Effector memory CD4-positive, alpha-beta T cell (primary cell): ENCODE data around the gene MLLT11.
"Not testable (repeated sequence)": the region's sequence is repeated elsewhere in the genome, so short reads cannot be mapped to it uniquely, and the experiment has no call there.

ENCODE experiments used
- DNase-seq, 3 donors: peaks; one replicate each; pipeline ENCODE4 v3.0.0-alpha.2; 2020
- H3K27ac ChIP-seq: 2 replicates; pipeline ENCODE4 v1.7.0; 2013; ENCODE audit warnings: mild to moderate bottlenecking, low read length, moderate library complexity; ENCODE audit not compliant: insufficient read depth, poor library complexity, severe bottlenecking
- H3K27me3 ChIP-seq: replicated peaks from 2 replicates; pipeline ENCODE4 v1.7.0; 2013; ENCODE audit warnings: mild to moderate bottlenecking, low read length; ENCODE audit not compliant: insufficient read depth, control insufficient read depth, poor library complexity, severe bottlenecking
- H3K36me3 ChIP-seq: 2 replicates; pipeline ENCODE4 v1.7.0; 2013; ENCODE audit warnings: mild to moderate bottlenecking, low read length, moderate library complexity; ENCODE audit not compliant: control insufficient read depth, insufficient read depth
- H3K4me1 ChIP-seq: 2 replicates; pipeline ENCODE4 v1.7.0; 2013; ENCODE audit warnings: low read length, mild to moderate bottlenecking; ENCODE audit not compliant: control insufficient read depth, insufficient read depth, poor library complexity, severe bottlenecking
- H3K4me3 ChIP-seq: 2 replicates; pipeline ENCODE4 v1.7.0; 2013; ENCODE audit warnings: low read length, low read depth, mild to moderate bottlenecking; ENCODE audit not compliant: insufficient read depth, poor library complexity, severe bottlenecking
- H3K9me3 ChIP-seq: 2 replicates; pipeline ENCODE4 v1.7.0; 2013; ENCODE audit warnings: mild to moderate bottlenecking, low read length, moderate library complexity; ENCODE audit not compliant: control insufficient read depth

Gene MLLT11

GRCh38 chr1:151069103-151069486 lies 8.9 kb downstream of the MLLT11 start:
- no peaks in the 10 kb centered on the region for H3K9me3 ChIP-seq
- no peak overlapping the region for H3K27ac ChIP-seq
- no peaks in the 10 kb centered on the region for H3K27me3 ChIP-seq
- peaks cover 5% of the 10 kb centered on the region for H3K4me1 ChIP-seq
- H3K36me3 ChIP-seq: peaks cover 2% of the 10 kb centered on the region
- H3K4me3 ChIP-seq: no peak overlapping the region
- no peak for DNase-seq

- peak; percentile 72 to 81 (median 76) for DNase-seq
Measured at GRCh38 chr1:151070474-151071276, 10.5 kb downstream of the MLLT11 start, which contains the start of gene GABPB2. Gene GABPB2, plus strand, starts transcription at chr1:151070761. Its CDS starts 17,429 bp downstream, at chr1:151088190.

GRCh38 chr1:151072224-151072623 lies 12.0 kb downstream of the MLLT11 start:
- H3K27ac ChIP-seq: no peak overlapping the region
- peaks cover 5% of the 10 kb centered on the region for H3K4me1 ChIP-seq
- H3K9me3 ChIP-seq: no peaks in the 10 kb centered on the region
- no peaks in the 10 kb centered on the region for H3K27me3 ChIP-seq
- H3K4me3 ChIP-seq: no peak overlapping the region
- DNase-seq: no peak
- peaks cover 2% of the 10 kb centered on the region for H3K36me3 ChIP-seq

More at GRCh38 chr1:151070474-151071276, 10.5 kb downstream of the MLLT11 start, which contains the start of gene GABPB2:
- Histone ChIP-seq H3K4me3 (peak within 1 kb of the TSS; percentile 90), H3K27ac (peak within 1 kb of the TSS; percentile 97), H3K9me3 (no peaks in the 10 kb centered on the region), H3K27me3 (no peaks in the 10 kb centered on the region), H3K36me3 (peaks cover 2% of the 10 kb centered on the region), H3K4me1 (peaks cover 5% of the 10 kb centered on the region)

GRCh38 chr1:151085953-151086559 lies 25.9 kb downstream of the MLLT11 start:
- Histone ChIP-seq H3K36me3 (no peaks in the 10 kb centered on the region), H3K27ac (no peak overlapping the region), H3K9me3 (no peaks in the 10 kb centered on the region), H3K4me3 (no peak overlapping the region), H3K27me3 (no peaks in the 10 kb centered on the region), H3K4me1 (no peaks in the 10 kb centered on the region)
- DNase-seq: no peak

- not testable (repeated sequence) for H3K4me1 ChIP-seq, H3K27ac ChIP-seq, DNase-seq, H3K27me3 ChIP-seq, H3K4me3 ChIP-seq, H3K36me3 ChIP-seq, H3K9me3 ChIP-seq
Measured at GRCh38 chr1:151097426-151097825, 37.2 kb downstream of the MLLT11 start.

GRCh38 chr1:151098126-151098525 lies 37.9 kb downstream of the MLLT11 start:
- Histone ChIP-seq H3K27me3 (no peaks in the 10 kb centered on the region), H3K4me3 (no peak overlapping the region), H3K4me1 (no peaks in the 10 kb centered on the region), H3K36me3 (peaks cover 10% of the 10 kb centered on the region), H3K27ac (no peak overlapping the region), H3K9me3 (no peaks in the 10 kb centered on the region)
- no peak for DNase-seq

- H3K4me3 ChIP-seq: no peak overlapping the region
- no peaks in the 10 kb centered on the region for H3K27me3 ChIP-seq
- DNase-seq: no peak
- H3K27ac ChIP-seq: no peak overlapping the region
- H3K9me3 ChIP-seq: no peaks in the 10 kb centered on the region
- no peaks in the 10 kb centered on the region for H3K4me1 ChIP-seq
- H3K36me3 ChIP-seq: peaks cover 7% of the 10 kb centered on the region
Measured at GRCh38 chr1:151104630-151105029, 44.4 kb downstream of the MLLT11 start.

GRCh38 chr1:151106894-151107293 lies 46.7 kb downstream of the MLLT11 start:
- no peaks in the 10 kb centered on the region for H3K9me3 ChIP-seq
- H3K4me3 ChIP-seq: no peak overlapping the region
- no peak for DNase-seq
- no peak overlapping the region for H3K27ac ChIP-seq
- no peaks in the 10 kb centered on the region for H3K4me1 ChIP-seq
- H3K27me3 ChIP-seq: no peaks in the 10 kb centered on the region
- H3K36me3 ChIP-seq: peaks cover 7% of the 10 kb centered on the region

- no peak for DNase-seq
- no peak overlapping the region for H3K4me3 ChIP-seq
- peaks cover 4% of the 10 kb centered on the region for H3K36me3 ChIP-seq
- no peaks in the 10 kb centered on the region for H3K4me1 ChIP-seq
- H3K27ac ChIP-seq: no peak overlapping the region
- no peaks in the 10 kb centered on the region for H3K27me3 ChIP-seq
- no peaks in the 10 kb centered on the region for H3K9me3 ChIP-seq
Measured at GRCh38 chr1:151108331-151108730, 48.1 kb downstream of the MLLT11 start.

GRCh38 chr1:151113877-151114276 lies 53.7 kb downstream of the MLLT11 start:
- Histone ChIP-seq H3K27ac (no peak overlapping the region), H3K4me1 (no peaks in the 10 kb centered on the region), H3K4me3 (no peak overlapping the region), H3K36me3 (no peaks in the 10 kb centered on the region), H3K9me3 (no peaks in the 10 kb centered on the region), H3K27me3 (no peaks in the 10 kb centered on the region)
- no peak for DNase-seq
